Neutrophil (primary cell): ENCODE data around the gene PEX26.
"Not testable (repeated sequence)": the region's sequence is repeated elsewhere in the genome, so short reads cannot be mapped to it uniquely, and the experiment has no call there.

Experiments used
- H3K27ac ChIP-seq: fragments of 200-600 bp; sonication (generic); 2 replicates; pipeline ENCODE4 v1.5.1; 2016; ENCODE audit warnings: mild to moderate bottlenecking, moderate library complexity
- H3K27me3 ChIP-seq: fragments of 200-600 bp; sonication (generic); 2 replicates; pipeline ENCODE4 v1.6.0; 2016; ENCODE audit warnings: mild to moderate bottlenecking
- H3K36me3 ChIP-seq: fragments of 200-600 bp; sonication (generic); 2 replicates; pipeline ENCODE4 v1.5.1; 2017
- H3K4me1 ChIP-seq, 2 experiments: fragments of 200-600 bp in 1 of 2; sonication (generic) in 1 of 2; 1 replicate in 1 of 2; 2 replicates in 1 of 2; pipeline versions ENCODE4 v1.5.1 to v1.6.1; 2013 to 2016; ENCODE audit warnings: low read depth in 1 of 2, low read length in 1 of 2, mild to moderate bottlenecking in 1 of 2, moderate library complexity in 1 of 2; ENCODE audit not compliant: control insufficient read depth in 1 of 2, insufficient read depth in 1 of 2
- H3K4me3 ChIP-seq, 2 experiments: fragments of 200-600 bp in 1 of 2; sonication (generic) in 1 of 2; 1 replicate in 1 of 2; 2 replicates in 1 of 2; pipeline ENCODE4 v1.5.1; 2013 to 2016; ENCODE audit warnings: low read depth in 1 of 2, low read length in 1 of 2, mild to moderate bottlenecking in 1 of 2, moderate library complexity in 1 of 2
- H3K9me3 ChIP-seq: fragments of 200-600 bp; sonication (generic); 2 replicates; pipeline ENCODE4 v1.5.1; 2016
- CTCF ChIP-seq: fragments of 200-600 bp; sonication (generic); IDR thresholded peaks from 2 replicates; pipeline ENCODE4 v1.5.1; 2016; ENCODE audit warnings: antibody characterized with exemption

Gene PEX26

DNA sequence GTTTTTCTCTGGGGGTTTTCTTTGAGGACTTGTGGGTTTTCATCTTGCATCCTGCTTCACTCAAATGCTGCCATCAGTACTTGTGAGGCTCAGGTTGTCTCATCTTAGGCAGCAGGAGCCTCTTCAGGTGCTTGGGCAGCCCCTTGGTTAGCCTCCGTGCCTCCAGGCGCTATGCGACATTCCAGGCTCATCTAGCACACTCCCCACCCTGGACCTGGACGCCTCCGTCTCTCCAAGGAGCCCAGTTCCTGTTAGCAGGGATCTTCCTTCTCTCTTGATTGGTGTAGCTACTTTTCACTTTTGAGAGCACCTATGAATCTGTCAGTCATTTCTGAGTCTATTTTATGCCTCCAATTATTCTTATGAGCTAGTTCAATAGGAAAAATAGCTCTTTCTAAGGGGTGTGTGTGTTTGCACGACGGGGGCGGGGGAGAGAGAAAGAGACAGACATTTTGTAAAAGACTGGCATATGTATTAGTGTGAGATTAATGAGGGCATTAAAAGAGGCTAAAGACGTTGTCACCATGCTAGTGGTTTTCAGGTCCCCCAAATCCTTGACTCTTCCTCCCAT, 40.6 kb downstream of the PEX26 start:
- H3K4me3 ChIP-seq, result no peak overlapping the region

GRCh38 chr22:18119409-18120110, 41.8 kb downstream of the PEX26 start:
- H3K27me3 ChIP-seq, result peaks cover 48% of the 10 kb centered on the region
- peaks cover 0 to under 1% of the 10 kb centered on the region in 2 experiments for H3K4me1 ChIP-seq
- H3K4me3 ChIP-seq, result no peak overlapping the region
- no peaks in the 10 kb centered on the region for H3K36me3 ChIP-seq
- no peak overlapping the region for H3K27ac ChIP-seq
- no peaks in the 10 kb centered on the region for H3K9me3 ChIP-seq
- TF ChIP-seq CTCF, result no peak

More for the DNA sequence above, 40.6 kb downstream of the PEX26 start:
- Histone ChIP-seq H3K4me1 (peaks cover 6 to 12% of the 10 kb centered on the region in 2 experiments), H3K9me3 (no peaks in the 10 kb centered on the region), H3K36me3 (no peaks in the 10 kb centered on the region), H3K27ac (no peak overlapping the region), H3K27me3 (peaks cover 60% of the 10 kb centered on the region)
- no peak for TF ChIP-seq CTCF

- Histone ChIP-seq H3K27me3 (peaks cover 35% of the 10 kb centered on the region), H3K4me3 (no peak overlapping the region), H3K4me1 (no peaks in the 10 kb centered on the region), H3K36me3 (no peaks in the 10 kb centered on the region), H3K9me3 (no peaks in the 10 kb centered on the region), H3K27ac (no peak overlapping the region)
- no peak for TF ChIP-seq CTCF
These were observed 43.1 kb downstream of the PEX26 start for GRCh38 chr22:18120857-18121256.

DNA sequence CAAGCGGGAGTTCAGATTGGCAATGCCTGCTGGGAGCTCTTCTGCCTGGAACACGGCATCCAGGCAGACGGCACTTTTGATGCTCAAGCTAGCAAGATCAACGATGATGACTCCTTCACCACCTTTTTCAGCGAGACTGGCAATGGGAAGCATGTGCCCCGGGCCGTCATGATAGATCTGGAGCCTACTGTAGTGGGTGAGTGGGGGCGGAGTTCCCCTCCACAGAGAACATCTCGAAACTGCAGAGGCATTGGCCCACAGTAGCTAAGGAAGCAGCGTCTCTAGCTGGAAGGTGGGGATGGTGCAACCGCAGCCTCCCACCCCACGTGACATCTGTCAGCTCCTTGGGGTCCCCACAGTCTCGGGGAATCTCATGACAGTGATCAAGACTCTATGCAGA, 43.7 kb downstream of the PEX26 start:
- H3K4me1 ChIP-seq, result no peaks in the 10 kb centered on the region
- H3K9me3 ChIP-seq, result no peaks in the 10 kb centered on the region
- no peak overlapping the region for H3K4me3 ChIP-seq
- no peaks in the 10 kb centered on the region for H3K36me3 ChIP-seq
- no peak overlapping the region for H3K27ac ChIP-seq
- no peak for TF ChIP-seq CTCF
- H3K27me3 ChIP-seq, result peaks cover 29% of the 10 kb centered on the region

- TF ChIP-seq CTCF, result no peak
- Histone ChIP-seq H3K36me3 (no peaks in the 10 kb centered on the region), H3K9me3 (no peaks in the 10 kb centered on the region), H3K27me3 (peaks cover 23% of the 10 kb centered on the region), H3K4me3 (no peak overlapping the region), H3K4me1 (no peaks in the 10 kb centered on the region), H3K27ac (no peak overlapping the region)
These were observed 44.3 kb downstream of the PEX26 start for GRCh38 chr22:18121954-18122554.

DNA sequence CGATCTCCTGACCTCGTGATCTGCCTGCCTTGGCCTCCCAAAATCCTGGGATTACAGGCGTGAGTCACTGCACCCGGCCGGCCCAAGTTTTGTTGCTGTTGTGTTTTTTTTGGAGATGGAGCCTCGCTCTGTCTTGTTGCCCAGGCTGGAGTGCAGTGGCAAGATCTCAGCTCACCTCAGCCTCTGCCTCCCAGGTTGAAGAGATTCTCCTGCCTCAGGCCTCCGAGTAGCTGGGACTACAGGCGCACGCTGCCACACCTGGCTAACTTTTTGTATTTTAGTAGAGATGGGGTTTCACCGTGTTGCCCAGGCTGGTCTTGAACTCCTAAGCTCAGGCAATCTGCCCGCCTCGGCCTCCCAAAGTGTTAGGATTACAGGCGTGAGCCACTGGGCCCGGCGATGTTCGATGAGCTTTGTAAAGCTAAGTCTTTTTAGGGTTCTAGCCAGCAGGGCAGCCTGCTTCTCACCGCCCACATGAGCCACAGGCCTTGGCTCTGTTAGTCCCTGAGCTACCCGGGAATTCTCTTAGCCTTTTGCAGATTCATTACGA, 45.8 kb downstream of the PEX26 start:
- H3K27ac ChIP-seq, H3K36me3 ChIP-seq, H3K9me3 ChIP-seq, H3K4me1 ChIP-seq, H3K4me3 ChIP-seq: not testable (repeated sequence)
- peaks cover 14% of the 10 kb centered on the region for H3K27me3 ChIP-seq
